NCI-H446 treated with DMSO at 0.1 percent for 48 hours (cell line): ENCODE results near the gene PCAT7.
A peak's percentile ranks its signal among the peaks of the same experiment; 100 is the strongest.
"Not testable (repeated sequence)": the region's sequence is repeated elsewhere in the genome, so short reads cannot be mapped to it uniquely, and the experiment has no call there.

Experiments used
- DNase-seq: peaks from one replicate; lab custom pipeline; 2025; lab: John Stamatoyannopoulos, UW

The PCAT7 gene

GRCh38 chr9:94554439-94555331 lies at the start of gene PCAT7:
PCAT7 (plus strand) TSS chr9:94555083.
- DNase-seq: peak; percentile 71

- not testable (repeated sequence) for DNase-seq
Measured at GRCh38 chr9:94506370-94506769, 48.5 kb upstream of the PCAT7 start.

DNA sequence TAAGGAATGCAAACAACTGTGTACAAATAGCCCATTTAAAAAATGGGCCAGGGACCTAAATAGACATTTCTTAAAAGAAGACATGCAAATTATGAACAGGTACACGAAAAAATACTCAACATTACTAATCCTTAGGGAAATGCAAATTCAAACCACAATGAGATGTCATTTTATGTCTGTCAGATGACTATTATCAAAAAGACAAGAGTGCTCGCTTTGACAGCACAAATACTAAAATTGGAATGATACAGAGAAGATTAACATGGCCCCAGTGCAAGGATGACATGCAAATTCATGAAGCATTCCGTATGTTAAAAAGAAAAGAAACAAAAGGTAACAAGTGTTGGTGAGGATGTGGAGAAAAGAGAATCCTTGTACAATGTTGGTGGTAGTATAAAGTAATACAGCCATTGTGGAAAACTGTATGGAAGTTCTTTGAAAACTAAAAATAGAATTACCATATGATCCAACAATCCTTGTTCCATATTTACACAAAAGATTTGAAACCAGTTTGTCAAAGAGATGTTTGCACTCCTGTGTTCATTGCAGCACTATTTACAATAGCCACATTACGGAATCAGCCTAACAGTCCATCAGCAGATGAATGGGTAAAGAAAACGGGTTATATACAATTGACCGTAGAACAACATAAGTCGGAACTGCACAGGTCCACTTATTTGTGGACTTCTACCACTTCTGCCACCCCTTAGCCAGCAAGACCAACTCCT lies 47.2 kb upstream of the PCAT7 start:
- DNase-seq: no peak

DNA sequence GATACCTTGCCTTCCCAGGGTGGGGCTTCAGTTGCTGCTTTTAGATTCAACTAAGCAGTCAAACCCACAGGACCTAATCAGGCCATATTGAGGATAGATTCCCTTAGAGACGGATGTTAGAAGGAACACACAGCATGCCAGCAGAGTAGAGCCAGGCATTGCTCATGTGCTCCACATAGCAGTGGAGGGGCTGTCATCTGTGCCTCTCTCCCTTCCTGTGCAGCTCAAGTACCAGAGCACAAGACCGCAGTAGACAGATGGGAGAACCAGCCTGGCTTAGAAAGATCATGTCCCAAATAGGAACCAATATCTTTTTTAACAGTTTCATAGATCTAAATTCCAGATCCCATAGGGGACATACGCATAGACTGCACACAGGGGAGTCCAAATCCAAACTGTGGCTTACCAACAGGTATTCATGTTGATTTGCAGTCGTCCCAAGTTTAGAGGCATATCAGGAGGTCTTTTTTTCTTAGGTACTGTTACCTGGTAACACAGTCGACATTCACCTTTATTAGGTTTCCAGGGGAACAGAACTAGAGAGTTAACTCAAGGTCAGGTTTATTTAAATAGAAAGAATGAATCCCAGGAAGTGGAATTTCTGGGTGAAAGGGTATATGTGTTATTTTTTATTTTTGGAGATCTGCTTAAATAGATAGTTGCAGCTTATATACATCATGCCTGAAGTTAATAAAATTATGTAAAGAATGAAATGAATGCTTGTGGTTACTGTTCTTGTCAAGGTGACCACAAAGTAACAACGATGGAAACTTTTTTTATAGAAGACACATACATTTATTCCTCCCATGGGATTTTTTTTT lies 43.5 kb upstream of the PCAT7 start:
- no peak for DNase-seq

DNA sequence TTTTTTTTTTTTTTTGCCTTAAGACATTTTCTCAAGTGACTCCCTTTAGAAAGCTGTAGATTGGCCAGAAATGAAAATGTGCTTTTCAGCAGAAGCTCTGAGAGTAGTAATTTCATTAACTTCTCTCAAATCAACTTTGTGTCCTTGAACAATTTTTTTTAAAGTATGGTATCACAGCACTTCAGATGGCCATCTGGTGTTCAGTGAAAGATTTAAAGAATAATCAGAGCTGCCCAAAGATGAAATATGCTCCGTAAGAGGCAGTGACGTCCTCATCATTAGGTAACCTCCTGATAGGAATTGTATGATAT lies 43.0 kb upstream of the PCAT7 start:
- DNase-seq: no peak

- DNase-seq: no peak
Measured at GRCh38 chr9:94514722-94515121, 40.2 kb upstream of the PCAT7 start.

GRCh38 chr9:94517254-94517653 lies 37.6 kb upstream of the PCAT7 start:
- DNase-seq: no peak

DNA sequence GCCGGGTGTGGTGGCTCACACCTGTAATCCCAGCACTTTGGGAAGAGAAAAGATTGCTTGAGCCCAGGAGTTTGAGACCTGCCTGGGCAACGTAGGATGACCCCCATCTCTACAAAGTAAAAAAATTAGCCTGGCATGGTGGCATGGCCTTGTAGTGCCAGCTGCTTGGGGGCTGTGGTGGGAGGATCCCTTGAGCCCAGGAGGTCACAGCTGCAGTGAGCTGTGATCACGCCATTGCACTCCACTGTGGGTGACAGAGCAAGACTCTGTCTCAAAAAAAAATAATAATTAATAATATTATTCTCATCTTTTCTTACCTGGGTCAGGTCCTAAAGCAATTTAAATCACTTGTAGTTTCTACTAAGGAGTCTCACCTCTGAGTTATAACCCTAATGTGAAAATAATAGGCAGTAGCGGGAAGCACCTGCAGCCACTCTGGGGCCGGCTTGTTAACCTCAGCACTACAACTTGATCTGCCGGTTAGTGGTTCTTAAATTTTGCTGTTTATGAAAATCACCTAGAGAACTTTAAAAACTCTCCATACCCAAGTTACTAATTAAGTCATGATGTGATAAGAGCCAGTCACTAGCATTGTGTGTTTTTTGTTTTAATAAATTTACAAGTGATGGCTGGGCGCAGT lies 29.4 kb upstream of the PCAT7 start:
- no peak for DNase-seq

DNA sequence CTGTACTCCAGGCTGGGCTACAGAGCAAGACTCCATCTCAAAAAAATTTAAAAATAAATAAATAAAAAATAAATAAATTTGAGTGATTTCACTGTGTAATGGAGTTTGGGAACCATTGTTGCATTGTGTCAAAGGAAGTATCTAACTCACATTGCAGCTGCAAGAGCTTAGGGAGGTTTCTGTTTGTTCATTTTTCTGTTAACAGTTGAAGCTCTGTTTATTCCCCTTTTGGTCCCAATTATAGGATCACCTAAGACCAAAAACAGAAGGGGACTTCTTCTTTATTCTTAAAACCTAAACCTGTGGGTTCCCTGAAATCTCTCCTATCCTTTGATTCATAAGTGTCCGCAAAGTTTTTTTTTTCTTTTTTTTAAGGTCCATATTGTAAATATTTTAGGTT lies 28.6 kb upstream of the PCAT7 start:
- no peak for DNase-seq

DNA sequence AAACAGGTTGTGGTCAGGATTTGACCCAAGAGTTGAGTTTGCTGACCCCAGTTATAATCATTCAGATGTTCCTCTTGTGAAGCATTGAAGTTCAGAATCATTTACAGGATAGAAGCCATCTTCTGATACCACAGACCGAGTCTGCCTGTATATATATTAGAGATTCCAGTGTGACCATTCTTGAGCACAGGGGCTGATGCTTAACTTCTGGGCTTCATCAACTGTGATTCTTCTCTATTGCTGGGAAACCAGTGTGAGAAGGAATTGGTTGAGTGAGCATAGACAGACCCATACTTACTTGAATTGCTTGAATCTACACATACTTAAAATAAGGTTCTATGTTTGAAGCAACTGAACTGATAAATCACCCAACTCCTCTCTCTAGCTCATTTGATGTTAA lies 27.9 kb upstream of the PCAT7 start:
- no peak for DNase-seq

DNA sequence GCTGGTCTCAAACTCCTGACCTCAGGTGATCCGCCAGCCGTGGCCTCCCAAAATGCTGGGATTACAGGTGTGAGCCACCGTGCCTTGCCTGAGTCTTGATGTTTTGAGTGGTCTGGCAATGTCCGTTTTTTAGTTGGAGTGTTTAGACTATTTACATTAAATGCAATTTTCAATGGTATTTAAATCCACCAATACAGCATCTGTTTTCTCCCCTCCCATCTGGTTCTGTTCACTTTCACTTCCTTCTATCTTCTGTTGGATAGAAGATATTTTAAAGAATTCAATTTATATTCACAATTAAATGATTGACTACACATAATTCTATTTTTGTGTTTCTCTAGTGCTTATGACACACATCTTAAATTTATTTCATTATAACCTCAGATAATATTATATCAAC lies 26.0 kb upstream of the PCAT7 start:
- no peak for DNase-seq

DNA sequence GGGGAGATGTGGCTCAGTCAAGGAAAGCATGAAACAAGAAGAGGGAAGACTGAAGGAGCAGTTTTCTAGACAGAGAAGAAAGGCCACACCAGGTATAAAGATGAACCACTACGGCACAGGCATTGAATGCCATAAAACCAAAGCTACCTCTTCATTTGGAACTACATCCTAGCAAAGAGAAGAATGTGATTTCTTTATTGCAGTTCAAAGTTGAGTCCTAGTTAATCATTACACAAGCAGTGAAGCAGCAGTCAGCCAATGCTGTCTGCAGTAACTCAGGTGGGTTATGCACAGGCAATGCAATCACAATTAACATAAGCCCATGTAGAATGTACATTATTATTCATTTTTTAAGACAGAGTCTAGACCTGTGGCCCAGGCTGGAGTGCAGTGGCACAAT lies 21.7 kb upstream of the PCAT7 start:
- no peak for DNase-seq

GRCh38 chr9:94533601-94534000 lies 21.3 kb upstream of the PCAT7 start:
- no peak for DNase-seq

DNA sequence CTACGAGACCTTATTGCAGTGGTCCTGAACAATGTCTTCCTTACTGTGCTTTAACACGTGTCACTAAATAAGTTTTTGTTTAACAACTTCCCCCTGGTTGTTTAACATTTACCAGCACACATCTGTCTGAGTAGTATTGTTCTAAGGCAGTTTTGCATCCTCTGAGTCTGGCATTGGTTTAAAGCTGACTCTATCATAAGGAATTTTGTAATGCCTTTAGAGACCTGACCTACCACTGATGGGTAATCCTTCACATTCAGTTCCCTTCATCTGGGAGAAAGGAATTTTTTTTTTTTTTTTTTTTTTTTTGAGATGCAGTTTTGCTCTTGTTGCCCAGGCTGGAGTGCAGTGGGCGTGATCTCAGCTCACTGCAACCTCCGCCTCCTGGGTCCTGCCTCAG lies 20.0 kb upstream of the PCAT7 start:
- DNase-seq: no peak

DNA sequence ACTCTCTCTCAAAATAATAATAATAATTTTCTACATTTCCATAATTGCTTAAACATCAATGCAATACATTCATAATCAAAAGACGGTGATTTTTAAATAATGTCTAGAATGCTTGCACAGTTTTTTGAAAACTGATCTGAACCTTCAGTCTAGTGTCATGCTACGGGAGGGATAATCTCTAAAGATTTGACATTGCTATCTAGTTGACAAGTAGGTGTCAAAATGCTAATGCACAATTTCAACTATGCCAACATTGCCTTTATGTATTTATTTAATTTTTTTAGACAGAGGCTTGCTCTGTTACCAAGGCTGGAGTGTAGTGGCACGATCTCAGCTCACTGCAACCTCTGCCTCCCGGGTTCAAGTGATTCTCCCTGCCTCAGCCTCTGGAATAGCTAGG lies 16.0 kb upstream of the PCAT7 start:
- no peak for DNase-seq

GRCh38 chr9:94544335-94544734 lies 10.5 kb upstream of the PCAT7 start:
- not testable (repeated sequence) for DNase-seq

DNA sequence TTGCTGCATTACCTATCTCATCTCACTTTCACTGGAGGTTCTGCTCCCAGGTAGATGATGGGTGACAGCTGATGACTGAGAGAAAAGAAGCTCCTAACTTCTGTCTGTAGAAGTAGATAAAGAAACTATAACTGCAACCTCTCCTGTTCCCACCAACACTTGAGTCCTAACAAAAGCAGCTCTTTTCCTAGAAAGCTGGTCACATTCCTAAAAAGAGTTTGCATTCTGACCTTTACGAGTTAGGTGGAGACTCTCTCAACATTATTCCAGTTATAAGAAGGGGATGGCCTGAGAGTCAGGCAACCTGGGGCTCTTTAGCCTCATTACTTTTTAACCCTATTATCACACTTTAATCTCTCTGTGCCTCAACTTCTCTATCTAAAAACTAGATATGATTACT lies 8.9 kb upstream of the PCAT7 start:
- DNase-seq: no peak

DNA sequence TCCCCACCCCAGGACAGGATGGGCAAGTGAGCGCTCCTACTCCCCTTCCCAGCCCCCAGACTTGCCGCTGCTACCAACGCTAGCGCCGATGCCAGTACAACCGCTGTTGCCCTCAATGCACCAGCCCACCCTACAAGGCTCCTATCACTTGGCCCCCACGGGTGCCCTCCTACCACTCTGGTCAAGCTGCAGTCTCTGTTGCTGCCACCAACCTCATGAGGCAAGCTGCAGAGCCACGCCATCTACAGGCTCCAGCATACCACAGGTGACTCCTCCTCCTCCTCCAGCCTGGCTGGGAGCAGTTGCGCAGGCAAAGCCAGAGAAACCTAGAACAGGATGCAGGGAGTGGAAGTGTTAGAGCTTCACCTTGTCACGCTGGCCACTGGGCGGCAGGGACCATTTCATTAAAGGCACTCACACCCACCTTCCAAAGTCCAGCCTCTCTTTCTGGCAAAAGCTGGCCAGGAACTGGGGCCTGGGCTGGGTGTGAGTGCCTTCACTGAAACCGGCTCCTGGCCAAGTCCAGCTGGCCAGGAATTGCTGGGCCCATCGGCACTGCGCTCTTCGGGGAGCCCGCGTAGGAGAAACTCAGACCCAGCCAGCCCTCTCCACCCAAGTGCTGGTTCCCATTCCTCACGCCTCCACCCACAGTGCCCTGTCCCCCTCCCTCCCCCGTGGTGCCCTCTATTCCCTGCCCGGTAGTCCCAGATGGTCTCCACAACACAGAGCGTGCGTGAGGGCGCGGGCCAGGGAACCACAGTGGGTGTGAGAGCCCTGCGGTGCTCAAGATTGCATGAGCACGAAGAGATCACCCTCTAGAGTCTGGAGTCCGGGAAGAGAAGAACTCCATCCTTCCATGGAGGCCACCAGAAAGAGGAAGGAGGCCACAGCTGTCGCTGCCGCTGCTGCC lies 1.6 kb upstream of the PCAT7 start:
- DNase-seq: no peak

- no peak for DNase-seq
Measured at GRCh38 chr9:94554078-94554438, 825 bp upstream of the PCAT7 start.

- DNase-seq: no peak
Measured at GRCh38 chr9:94557376-94557775, 2.5 kb downstream of the PCAT7 start.

GRCh38 chr9:94560237-94560636 lies 5.4 kb downstream of the PCAT7 start:
- no peak for DNase-seq
